Aortic smooth muscle cell (primary cell): ENCODE measurements around the gene SLC35B1. TPM values are rescaled to one million over a fixed set of nuclear protein-coding genes. Genes with fewer than 3 reads are reported as not detected.

Experiments used
- total RNA-seq: library from RNA; depleted of rRNA; stranded (reverse); fragments of >200 nt; gene quantifications from 2 replicates; pipeline ENCODE4 v1.2.3, GENCODE V29; 2014

The SLC35B1 gene, protein sequence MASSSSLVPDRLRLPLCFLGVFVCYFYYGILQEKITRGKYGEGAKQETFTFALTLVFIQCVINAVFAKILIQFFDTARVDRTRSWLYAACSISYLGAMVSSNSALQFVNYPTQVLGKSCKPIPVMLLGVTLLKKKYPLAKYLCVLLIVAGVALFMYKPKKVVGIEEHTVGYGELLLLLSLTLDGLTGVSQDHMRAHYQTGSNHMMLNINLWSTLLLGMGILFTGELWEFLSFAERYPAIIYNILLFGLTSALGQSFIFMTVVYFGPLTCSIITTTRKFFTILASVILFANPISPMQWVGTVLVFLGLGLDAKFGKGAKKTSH
- 63.2 and 78.3 TPM in 2 replicates for total RNA-seq

DNA sequence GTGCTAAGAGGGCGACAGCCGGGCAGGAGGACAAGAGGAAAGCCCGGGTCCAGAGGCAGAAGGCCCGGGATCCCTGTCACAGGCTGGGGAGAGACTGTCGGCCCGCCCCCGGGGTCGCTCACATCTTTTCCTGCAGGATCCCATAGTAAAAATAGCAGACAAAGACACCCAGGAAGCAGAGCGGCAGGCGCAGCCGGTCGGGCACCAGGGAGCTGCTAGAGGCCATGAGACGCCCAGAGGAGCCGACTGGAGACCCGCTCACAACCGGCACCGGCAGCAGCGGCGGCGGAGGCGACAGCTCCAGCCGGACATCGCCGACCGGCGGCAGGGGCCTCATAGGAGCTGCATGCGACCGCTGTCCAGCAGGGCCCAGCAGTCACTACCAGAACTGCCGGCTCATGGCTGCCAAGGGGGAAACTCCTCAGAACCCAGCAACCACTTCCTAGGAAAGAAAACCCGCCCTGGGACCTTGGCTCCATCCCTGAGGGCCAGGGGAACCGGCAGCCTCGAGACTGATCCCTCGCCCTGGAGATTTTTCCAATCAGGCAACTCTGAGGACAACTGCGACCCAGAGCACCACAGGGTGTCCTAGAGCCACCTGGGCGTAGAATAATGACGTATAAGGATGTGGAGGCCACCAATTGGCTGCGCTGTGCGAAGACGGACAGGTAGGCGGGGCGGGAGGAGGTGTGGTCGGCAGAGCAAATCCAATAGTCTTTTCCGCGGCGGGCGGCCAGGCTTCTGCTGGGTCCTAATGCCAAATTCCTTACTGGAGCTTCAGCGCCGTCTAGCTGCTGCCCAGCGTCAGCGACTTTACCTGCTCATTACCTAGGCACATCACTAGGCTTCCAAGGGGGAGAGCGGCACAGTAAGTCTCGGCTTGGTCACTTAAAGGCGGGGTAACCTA is at the start of gene SLC35B1:
TSS of gene SLC35B1 (minus strand) at position 357 of the 907 bp plus-strand sequence. CDS start at position 226, 131 bp downstream.

GRCh38 chr17:49677933-49678847 is 29.6 kb downstream of the SLC35B1 start, which contains the start of gene SPOP:
Gene SPOP, minus strand, starts transcription at chr17:49678097. Its CDS starts 55,287 bp downstream, at chr17:49622810.

Other genes starting within 250 kb of the SLC35B1 start
- 0.06 and 0.13 TPM in 2 replicates for gene NGFR, start 212.7 kb downstream of the SLC35B1 start, total RNA-seq
- 4.4 and 7.9 TPM in 2 replicates for gene NXPH3, start 132.1 kb downstream of the SLC35B1 start, total RNA-seq
- 93.3 and 104 TPM in 2 replicates for gene SPOP, start 29.9 kb downstream of the SLC35B1 start, total RNA-seq
- 2.0 and 3.6 TPM in 2 replicates for gene FAM117A, start 56.2 kb upstream of the SLC35B1 start, total RNA-seq
- 38.3 and 44.0 TPM in 2 replicates for gene KAT7, start 80.7 kb upstream of the SLC35B1 start, total RNA-seq
- not detected in 2 replicates for gene TAC4, start 140.1 kb upstream of the SLC35B1 start, total RNA-seq